Measurements from ENCODE around the gene IFITM1. TPM values are rescaled to one million over a fixed set of nuclear protein-coding genes. Genes with fewer than 3 reads are reported as not detected.

Gene IFITM1
- 661 and 691 TPM in 2 replicates for total RNA-seq

DNA sequence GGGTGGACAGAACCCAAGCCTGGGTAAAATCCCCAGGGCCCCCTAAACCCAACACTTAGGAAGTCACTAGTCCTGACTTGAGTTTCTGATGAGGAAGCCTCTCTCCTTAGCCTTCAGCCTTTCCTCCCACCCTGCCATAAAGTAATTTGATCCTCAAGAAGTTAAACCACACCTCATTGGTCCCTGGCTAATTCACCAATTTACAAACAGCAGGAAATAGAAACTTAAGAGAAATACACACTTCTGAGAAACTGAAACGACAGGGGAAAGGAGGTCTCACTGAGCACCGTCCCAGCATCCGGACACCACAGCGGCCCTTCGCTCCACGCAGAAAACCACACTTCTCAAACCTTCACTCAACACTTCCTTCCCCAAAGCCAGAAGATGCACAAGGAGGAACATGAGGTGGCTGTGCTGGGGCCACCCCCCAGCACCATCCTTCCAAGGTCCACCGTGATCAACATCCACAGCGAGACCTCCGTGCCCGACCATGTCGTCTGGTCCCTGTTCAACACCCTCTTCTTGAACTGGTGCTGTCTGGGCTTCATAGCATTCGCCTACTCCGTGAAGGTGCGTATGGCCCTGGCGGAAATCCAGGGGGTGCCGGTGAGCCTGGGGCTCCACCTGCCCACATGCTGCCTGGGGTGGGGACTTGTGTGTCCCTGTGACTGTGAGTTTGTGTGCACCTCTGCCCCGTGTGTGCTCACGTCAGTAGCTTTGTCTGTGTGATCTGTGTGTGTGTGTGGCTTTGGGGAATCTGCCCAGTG, at the start of gene IFITM1:
TSS of gene IFITM1 (plus strand) at position 254 of the 767 bp plus-strand sequence. CDS start at position 385, 131 bp downstream.
- intact Hi-C loops (cut with micrococcal nuclease), result loop anchor here (1.0 to 2.0 kb wide), 8 partner anchors 25 to 483 kb away; partner anchors contain the start of genes BET1L, PGGHG, RIC8A and SIGIRR

DNA sequence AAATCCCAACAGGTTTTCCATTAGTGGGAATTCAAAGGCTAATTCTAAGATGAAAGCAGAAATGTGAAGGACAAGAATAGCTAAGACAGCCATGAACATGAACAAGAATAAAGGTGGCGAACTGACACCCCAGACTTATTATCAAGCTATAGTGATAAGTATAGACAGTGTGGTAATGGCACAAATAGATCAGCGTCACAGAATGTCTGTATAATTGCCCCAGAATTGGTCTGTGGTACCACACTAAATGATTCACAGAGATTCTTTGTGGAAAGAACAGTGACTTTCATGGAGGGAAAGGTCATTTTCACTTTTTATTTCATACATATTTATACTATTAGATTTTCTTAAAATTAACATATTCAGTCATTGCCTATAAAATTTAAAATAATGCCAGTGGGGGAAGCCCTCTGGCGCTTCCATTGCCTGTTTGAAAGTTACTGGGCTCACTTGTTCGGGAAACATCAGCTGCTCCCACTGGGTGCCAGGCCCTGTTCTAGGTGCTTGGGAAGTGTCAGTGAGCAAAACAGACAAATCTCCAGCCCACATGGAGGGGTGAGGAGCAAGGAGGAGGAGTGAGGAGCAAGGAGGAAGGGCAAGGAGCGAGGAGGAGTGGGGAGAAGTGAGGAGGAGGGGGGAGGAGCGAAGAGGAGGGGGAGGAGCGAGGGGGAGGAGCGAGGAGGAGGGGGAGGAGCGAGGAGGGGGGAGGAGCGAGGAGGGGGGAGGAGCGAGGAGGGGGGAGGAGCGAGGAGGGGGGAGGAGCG, 47.0 kb upstream of the IFITM1 start:
- intact Hi-C loops (cut with micrococcal nuclease), result loop anchor here (1.0 to 5.0 kb wide), 2 partner anchors 140 to 540 kb away; partner anchors contain the start of genes PIDD1 and RPLP2

DNA sequence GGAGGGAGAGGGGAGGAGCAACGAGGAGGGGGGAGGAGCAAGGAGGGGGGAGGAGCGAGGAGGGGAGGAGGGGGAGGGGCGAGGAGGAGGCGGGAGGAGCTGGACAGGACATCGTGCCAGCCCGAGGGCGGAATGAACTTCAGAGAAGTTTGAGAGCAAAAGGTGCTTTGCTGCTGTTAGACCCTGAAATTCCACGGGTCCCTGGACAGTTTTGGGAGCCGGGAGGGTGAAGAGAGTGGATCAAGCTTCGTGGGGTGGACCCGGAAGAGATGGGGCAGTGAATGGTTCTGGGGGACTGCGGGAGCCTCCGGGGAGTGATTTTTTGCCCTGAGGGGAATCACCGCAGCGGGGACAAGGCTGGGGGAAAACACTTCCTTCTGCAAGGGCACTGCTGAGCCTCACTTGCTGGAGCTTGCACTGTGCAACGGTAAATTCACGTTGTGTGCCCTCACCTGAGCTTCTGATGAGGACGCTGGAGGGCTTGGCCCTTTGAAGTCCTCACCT, 46.3 kb upstream of the IFITM1 start:
- intact Hi-C loops (cut with micrococcal nuclease), result loop anchor here (1.0 to 5.0 kb wide), 2 partner anchors 140 to 540 kb away; partner anchors contain the start of genes PIDD1 and RPLP2

DNA sequence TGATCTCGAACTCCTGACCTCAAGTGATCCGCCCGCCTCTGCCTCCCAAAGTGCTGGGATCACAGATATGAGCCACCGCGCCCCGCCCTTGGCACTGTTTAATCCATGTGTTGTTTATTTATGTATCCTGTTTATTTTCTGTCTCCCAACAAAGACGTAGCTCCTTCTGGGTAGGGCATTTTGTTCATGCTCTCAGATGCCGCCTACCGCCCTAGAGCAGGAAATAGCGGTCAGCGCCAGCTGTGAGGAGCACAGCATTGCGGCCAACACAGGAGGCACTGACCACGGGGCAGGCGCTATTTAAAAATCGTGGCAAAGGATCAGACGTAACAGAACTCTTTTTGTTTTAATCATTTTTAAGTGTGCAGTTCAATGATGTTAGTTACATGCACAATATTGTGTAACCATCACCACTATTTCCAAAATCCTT, 45.1 kb upstream of the IFITM1 start:
- intact Hi-C loops (cut with micrococcal nuclease), result loop anchor here (1.0 to 5.0 kb wide), 11 partner anchors 9 to 539 kb away; partner anchors contain the start of genes BET1L, IFITM1, PIDD1 and PSMD13

DNA sequence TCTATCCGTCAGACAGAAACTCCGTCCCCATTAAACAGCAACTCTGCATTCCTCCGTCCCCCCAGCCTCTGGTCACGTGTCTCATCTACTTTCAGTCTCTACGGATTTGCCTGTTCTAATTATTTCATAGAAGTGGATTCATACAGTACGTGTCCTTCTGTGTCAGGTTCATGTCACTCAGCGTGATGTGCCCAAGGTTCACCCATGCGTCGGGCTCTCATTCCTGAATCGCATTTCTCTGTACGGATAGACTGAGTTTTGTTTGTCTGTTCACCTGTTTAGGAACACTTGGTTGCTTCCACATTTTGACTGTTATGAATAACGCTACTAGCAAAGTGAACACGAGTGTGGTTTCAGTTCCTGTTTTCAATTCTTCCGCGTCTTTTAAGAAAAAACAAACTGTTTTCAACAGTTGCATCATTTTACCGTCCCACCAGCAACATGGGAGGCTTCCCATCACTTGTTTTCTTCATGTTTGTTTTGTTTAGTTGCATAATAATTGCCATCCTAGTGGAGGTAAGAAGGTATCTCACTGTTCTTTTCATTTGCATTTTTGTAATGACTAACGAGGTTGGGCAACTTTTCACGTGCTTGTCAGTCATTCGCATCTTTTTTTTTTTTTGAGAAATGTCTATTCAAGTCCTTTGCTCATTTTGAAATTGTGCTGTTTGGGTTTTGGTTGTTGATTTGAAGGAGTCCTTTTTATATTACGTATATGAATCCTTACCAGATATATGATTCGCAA, 44.5 kb upstream of the IFITM1 start:
- intact Hi-C loops (cut with micrococcal nuclease), result loop anchor here (1.0 to 5.0 kb wide), 11 partner anchors 8 to 538 kb away; partner anchors contain the start of genes BET1L, IFITM1, PIDD1 and PSMD13

DNA sequence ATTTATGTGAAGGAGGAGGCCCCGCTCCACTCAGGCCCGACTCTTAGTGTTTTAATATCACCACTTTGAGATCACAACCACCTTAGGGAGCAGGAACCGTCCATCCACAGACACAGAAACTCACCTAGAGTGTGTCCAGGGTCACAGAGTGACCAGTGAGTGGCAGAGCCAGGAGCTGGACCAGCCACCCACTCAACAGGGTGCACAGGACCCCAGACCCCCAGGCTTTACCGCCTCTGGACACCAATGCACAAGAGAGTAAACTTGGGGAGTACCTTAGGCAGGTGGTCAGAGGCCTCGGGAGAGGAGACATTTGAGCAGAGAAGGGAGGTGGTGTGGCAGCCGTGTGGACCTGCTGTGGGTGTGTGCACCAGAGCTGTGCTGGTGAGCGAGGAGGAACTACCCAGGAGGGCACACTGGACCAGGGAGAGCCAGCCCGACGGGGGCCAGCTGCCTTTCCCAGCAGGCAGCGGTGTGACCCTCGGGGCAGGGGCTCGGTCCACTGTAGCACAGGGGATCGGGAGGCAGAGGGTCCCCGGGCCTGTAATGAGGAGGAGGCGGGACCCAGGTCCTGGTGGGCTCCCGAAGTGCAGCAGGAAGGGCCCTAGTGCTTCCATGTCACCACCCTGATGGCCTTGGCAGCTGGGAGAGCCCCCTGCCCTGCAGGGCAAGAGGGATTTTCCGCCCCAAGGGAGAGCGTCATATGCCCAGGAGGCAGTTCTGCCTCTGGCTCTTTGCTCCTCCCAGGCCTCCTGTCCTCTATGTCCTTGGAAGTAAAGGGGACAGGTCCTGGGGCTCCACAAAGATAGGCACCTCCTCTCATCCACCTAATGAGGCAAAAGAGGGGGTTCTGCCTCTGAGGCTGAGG, 43.2 kb upstream of the IFITM1 start:
- intact Hi-C loops (cut with micrococcal nuclease), result no loop called here

DNA sequence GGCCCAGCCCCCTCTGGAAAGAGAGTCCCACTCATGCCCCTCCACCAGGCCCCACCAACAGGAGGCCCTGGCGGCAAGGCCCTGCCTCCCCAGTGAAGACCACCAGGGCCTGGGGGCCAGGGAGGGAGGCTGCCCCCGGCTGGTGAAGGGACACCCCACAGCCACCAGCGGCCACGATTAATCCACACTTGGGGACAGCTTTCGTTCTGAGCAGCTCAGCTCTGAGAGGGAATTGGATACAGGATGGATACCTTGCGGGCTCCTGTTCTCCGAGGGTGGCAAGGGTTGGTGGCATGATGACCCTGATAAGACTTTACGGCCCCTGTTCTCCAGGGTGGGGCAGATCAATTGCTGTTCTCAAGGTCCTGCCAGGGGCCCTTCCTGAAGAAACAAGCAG, 42.5 kb upstream of the IFITM1 start:
- intact Hi-C loops (cut with micrococcal nuclease), result no loop called here

DNA sequence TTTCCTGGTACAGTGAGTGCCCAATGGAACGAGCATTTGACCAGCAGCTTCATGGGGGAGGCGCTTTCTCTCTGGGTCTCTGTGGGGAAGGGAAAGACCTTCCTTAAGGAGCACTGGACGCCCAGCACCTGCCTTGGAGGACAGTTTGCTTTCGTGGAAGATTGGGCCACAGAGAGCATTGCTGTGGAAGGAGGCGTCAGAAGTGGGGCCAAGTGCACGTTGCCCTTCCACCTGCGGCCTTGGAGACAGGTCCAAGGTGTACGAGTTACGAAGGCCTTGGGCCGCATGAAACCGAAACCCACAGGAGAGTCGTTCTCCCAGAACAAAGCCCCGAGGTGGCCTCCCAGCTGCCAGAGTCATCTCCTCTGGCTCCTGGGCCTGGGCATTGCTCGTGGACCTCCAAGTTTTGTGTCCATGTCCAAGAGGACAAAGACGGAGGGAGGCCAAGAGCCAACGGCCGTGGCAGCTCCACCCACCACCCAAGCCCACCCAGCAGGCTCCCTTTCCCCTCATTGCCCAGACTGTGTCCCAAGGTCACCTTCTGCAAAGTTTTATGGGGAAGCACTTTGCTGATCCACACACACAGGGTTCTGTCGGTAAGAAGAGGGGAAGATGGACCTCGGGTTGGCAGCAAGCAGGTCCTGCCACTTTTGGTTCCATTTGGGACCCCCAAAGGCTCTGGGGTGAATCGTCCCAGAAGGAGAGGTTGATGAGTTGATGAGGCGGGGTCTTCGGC, 41.5 kb upstream of the IFITM1 start:
- intact Hi-C loops (cut with micrococcal nuclease), result no loop called here

DNA sequence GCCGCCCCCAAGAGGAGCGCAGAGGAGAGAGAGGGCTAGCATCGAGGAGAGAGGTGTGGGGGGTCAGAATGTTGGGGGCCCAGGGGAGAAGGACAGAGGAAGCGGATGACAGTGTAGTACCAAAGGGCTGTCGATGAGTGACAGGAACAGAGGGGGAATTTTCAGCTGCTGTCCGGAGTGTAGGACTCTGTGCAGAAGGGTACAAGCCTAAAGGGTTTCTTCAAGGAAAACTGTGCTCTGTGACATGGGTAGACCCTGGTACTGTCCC, 41.0 kb upstream of the IFITM1 start:
- intact Hi-C loops (cut with micrococcal nuclease), result no loop called here

DNA sequence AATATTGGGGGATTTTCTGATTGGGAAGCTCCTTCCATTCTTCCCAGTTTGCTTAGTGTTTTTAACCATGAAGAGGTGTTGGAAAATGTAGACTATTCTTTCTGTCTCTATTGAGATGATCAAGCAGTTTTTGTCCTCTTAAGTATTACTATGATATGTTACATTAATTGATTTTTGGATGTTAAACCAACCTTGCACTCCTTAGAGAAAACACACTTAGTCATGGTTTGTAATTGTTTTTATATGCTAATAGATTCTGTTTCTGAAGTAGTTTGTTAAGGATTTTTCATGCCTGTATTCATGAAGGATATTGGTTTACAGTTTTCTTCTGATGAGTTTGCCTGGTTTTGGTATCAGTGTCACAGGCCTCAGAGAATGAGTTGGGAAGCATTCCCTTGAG, 37.6 kb upstream of the IFITM1 start:
- intact Hi-C loops (cut with micrococcal nuclease), result no loop called here

DNA sequence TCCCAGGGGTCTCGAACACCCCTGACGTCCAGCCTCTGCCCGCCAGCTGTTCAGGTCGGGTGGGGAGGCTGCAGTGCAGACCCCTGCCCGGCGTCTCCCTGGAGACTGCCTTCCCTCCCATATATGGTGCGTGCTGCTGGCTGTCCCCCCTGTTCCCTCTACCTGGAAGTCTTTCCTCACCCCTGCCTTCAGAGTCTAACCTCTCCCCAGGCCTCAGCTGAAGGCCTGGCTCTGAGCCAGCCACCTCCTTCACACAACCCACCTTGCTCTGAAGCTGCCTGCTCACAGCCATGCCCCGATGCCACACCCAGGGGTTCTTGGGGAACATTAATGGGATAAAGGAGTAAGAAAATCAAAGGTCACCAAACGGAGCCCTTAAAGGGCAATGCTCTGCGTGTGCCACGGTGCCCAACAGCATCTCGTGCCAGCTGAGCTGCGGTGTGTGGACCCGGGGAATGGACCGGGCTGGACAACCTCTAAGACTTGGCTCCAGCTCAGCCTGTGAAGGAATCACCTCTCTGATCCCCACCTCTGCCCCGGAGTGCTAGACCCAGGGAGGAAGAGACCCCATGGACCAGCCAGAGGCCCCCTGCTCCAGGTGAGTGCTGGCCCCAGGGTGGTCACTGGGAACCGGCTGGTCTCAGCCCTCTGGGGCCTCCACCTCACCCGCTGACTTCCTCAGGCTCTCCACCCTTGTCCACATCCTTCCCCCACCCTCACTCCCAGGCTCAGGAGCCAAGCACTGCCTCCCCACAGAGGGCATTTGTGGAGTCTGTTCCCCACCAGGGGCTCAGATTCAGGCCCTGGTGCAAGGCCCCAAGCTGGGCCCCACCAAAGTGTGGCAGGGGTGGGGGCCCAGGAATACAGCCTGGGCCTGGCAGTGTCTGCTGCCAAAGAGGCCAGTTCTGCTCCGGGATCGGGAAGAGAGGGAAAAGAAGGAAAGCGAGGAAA, 35.6 kb upstream of the IFITM1 start, which contains the start of gene NLRP6:
TSS of gene NLRP6 (plus strand) at position 407 of the 951 bp plus-strand sequence. CDS start at position 570, 163 bp downstream.
- intact Hi-C loops (cut with micrococcal nuclease), result no loop called here

DNA sequence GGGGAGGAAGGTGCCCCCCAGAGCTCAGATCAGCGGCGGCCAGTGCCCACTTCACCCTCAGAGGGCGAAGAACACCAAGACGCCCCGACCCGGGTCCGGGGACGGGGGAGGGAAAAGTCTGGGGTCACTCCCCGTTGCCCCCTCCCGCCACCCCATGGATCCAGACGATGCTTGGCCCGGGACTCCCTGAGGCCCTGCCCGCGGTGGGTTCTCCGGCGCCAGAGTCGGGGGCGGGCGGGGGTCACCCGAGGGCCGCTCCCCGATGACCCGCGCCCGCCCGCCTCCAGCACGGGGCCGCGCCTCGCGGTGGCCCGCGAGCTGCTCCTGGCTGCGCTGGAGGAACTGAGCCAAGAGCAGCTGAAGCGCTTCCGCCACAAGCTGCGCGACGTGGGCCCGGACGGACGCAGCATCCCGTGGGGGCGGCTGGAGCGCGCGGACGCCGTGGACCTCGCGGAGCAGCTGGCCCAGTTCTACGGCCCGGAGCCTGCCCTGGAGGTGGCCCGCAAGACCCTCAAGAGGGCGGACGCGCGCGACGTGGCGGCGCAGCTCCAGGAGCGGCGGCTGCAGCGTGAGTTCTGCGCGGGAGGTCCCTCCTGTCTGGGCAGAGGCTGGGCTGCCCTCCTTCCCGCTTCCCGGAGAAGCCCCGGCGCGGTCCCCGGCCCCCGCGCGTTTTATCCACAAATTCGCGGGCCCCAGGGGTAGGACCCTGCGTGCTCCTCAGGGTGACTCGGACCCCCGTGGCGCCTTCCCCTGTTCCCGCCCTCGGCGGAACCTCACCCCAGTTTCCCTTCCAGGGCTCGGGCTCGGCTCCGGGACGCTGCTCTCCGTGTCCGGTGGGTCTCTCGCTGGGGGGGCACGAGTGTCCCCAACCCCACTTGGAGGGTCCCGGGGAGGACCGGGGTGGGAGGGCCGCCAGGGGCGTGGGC, 34.5 kb upstream of the IFITM1 start:
- intact Hi-C loops (cut with micrococcal nuclease), result no loop called here

DNA sequence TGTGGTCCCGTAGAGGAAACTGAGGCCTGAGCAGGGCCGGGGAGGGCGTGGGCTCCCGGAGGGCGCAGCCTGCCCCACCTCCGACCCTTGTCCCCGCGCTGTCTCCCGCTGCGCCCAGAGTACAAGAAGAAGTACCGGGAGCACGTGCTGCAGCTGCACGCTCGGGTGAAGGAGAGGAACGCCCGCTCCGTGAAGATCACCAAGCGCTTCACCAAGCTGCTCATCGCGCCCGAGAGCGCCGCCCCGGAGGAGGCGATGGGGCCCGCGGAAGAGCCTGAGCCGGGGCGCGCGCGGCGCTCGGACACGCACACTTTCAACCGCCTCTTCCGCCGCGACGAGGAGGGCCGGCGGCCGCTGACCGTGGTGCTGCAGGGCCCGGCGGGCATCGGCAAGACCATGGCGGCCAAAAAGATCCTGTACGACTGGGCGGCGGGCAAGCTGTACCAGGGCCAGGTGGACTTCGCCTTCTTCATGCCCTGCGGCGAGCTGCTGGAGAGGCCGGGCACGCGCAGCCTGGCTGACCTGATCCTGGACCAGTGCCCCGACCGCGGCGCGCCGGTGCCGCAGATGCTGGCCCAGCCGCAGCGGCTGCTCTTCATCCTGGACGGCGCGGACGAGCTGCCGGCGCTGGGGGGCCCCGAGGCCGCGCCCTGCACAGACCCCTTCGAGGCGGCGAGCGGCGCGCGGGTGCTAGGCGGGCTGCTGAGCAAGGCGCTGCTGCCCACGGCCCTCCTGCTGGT, 33.7 kb upstream of the IFITM1 start:
- intact Hi-C loops (cut with micrococcal nuclease), result no loop called here

DNA sequence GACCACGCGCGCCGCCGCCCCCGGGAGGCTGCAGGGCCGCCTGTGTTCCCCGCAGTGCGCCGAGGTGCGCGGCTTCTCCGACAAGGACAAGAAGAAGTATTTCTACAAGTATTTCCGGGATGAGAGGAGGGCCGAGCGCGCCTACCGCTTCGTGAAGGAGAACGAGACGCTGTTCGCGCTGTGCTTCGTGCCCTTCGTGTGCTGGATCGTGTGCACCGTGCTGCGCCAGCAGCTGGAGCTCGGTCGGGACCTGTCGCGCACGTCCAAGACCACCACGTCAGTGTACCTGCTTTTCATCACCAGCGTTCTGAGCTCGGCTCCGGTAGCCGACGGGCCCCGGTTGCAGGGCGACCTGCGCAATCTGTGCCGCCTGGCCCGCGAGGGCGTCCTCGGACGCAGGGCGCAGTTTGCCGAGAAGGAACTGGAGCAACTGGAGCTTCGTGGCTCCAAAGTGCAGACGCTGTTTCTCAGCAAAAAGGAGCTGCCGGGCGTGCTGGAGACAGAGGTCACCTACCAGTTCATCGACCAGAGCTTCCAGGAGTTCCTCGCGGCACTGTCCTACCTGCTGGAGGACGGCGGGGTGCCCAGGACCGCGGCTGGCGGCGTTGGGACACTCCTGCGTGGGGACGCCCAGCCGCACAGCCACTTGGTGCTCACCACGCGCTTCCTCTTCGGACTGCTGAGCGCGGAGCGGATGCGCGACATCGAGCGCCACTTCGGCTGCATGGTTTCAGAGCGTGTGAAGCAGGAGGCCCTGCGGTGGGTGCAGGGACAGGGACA, 32.9 kb upstream of the IFITM1 start:
- intact Hi-C loops (cut with micrococcal nuclease), result no loop called here

DNA sequence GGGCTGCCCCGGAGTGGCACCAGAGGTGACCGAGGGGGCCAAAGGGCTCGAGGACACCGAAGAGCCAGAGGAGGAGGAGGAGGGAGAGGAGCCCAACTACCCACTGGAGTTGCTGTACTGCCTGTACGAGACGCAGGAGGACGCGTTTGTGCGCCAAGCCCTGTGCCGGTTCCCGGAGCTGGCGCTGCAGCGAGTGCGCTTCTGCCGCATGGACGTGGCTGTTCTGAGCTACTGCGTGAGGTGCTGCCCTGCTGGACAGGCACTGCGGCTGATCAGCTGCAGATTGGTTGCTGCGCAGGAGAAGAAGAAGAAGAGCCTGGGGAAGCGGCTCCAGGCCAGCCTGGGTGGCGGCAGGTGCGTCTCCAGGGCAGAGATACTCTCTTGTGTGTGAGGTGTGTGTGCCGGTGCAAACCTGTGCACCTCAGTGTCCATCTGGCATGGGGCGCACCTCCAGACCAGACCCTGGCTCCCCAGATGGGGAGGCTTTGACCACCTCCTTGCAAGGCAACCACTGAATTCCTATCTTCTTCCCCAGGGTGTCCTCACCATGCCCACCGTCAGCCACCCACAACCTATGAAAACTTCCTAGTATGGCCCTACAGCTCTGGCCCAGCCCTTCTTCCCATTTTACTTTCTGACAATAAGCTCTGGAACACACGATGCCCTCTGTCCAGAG, 32.2 kb upstream of the IFITM1 start:
- intact Hi-C loops (cut with micrococcal nuclease), result no loop called here
